K562 (cell line): ENCODE results near the gene BGN. TPM values are rescaled to one million over a fixed set of nuclear protein-coding genes. Genes with fewer than 3 reads are reported as not detected.
A peak's percentile ranks its signal among the peaks of the same experiment; 100 is the strongest.

ENCODE experiments used
- ATAC-seq: fragments of 200-7000 bp; cut with Tn5 transposase; 3 replicates; pipeline ENCODE4 v1.9.1; 2020; ENCODE audit warnings: moderate library complexity
- BruUV-seq: library from RNA; stranded (reverse); fragments of 400-500 nt; replicated peaks from 2 replicates; lab custom pipeline; 2021; lab: Mats Ljungman, UMichigan
- CTCF ChIA-PET: fragments of 300-600 bp; formaldehyde crosslinking; extraction: SDS; loops from one replicate; lab custom pipeline; 2021; ENCODE audit warnings: low intra/inter-chr PET ratio; lab: Yijun Ruan, JAX
- POLR2A ChIA-PET: fragments of 300-600, 350-650 bp; sonication (Branson Sonifier 250); formaldehyde crosslinking; extraction: SDS; loops from one replicate; lab custom pipeline; 2021; ENCODE audit warnings: antibody characterized with exemption, inconsistent platforms; lab: Yijun Ruan, JAX
- DNase-seq, 4 experiments: peaks; one replicate each; pipeline versions ENCODE4 v3.0.0 to v3.0.0-alpha.2; 2011 to 2018; ENCODE audit warnings: low spot score in 3 of 4, mixed read lengths in 3 of 4; ENCODE audit errors: extremely low read depth in 1 of 4
- FAIRE-seq: peaks from 2 replicates; lab custom pipeline; 2011; peaks lifted over from hg19 to GRCh38; lab: Jason Lieb, UNC
- H2AFZ ChIP-seq: 2 replicates; pipeline ENCODE4 v1.6.0; 2011; ENCODE audit warnings: low read depth, low read length, control low read depth, inconsistent platforms
- H3K27ac ChIP-seq: fragments of 200-600 bp; 3 replicates; pipeline ENCODE4 v1.8.0; 2011; ENCODE audit warnings: low read depth, mild to moderate bottlenecking, control low read depth, inconsistent platforms, low read length, moderate library complexity, mixed read lengths; ENCODE audit errors: extremely low read depth
- H3K27me3 ChIP-seq, 2 experiments: fragments of 300-600 bp in 1 of 2; 2 replicates in 1 of 2; 3 replicates in 1 of 2; pipeline versions ENCODE4 v1.6.0 to v1.8.0; 2011; ENCODE audit warnings: inconsistent platforms in 2 of 2, low read length in 2 of 2, mild to moderate bottlenecking in 1 of 2, mixed read lengths in 1 of 2, moderate library complexity in 1 of 2; ENCODE audit not compliant: control insufficient read depth in 2 of 2, insufficient read depth in 2 of 2
- H3K36me3 ChIP-seq: fragments of 300-600 bp; 3 replicates; pipeline ENCODE4 v1.8.0; 2011; ENCODE audit warnings: mild to moderate bottlenecking, low read length, inconsistent platforms; ENCODE audit not compliant: control insufficient read depth, insufficient read depth
- H3K4me1 ChIP-seq, 2 experiments: fragments of 200-600 bp in 1 of 2; replicated peaks in 1 of 2; 2 replicates in 1 of 2; 3 replicates in 1 of 2; pipeline versions ENCODE4 v1.5.1 to v1.8.0; 2011; ENCODE audit warnings: inconsistent platforms in 2 of 2, low read length in 2 of 2, mild to moderate bottlenecking in 1 of 2, mixed read lengths in 1 of 2, moderate library complexity in 1 of 2; ENCODE audit not compliant: control insufficient read depth in 2 of 2, insufficient read depth in 2 of 2
- H3K4me2 ChIP-seq: 2 replicates; pipeline ENCODE4 v1.6.1; 2011; ENCODE audit warnings: low read length, control low read depth, inconsistent platforms, mixed read lengths; ENCODE audit not compliant: insufficient read depth
- H3K4me3 ChIP-seq: fragments of 200-600 bp; sonication (generic), shearing (Covaris generic); 2 replicates; pipeline ENCODE4 v1.5.1; 2016; ENCODE audit warnings: control low read depth, inconsistent platforms
- H3K79me2 ChIP-seq: fragments of 200-600 bp; 3 replicates; pipeline ENCODE4 v1.8.0; 2011; ENCODE audit warnings: low read length, inconsistent platforms; ENCODE audit not compliant: control insufficient read depth, insufficient read depth
- H3K9ac ChIP-seq, 2 experiments: 2 replicates each; pipeline versions ENCODE4 v1.6.0 to v1.6.1; 2011; ENCODE audit warnings: low read depth in 2 of 2, low read length in 2 of 2, control low read depth in 1 of 2, inconsistent platforms in 1 of 2, mild to moderate bottlenecking in 1 of 2, mixed read lengths in 1 of 2; ENCODE audit not compliant: insufficient read depth in 1 of 2
- H3K9me1 ChIP-seq: one replicate; pipeline ENCODE4 v1.6.0; 2011; ENCODE audit warnings: inconsistent platforms, mild to moderate bottlenecking, low read length, moderate library complexity; ENCODE audit not compliant: control insufficient read depth, insufficient read depth
- H3K9me3 ChIP-seq: replicated peaks from 2 replicates; pipeline ENCODE4 v1.5.1; 2011; ENCODE audit warnings: low read depth, low read length, inconsistent platforms; ENCODE audit not compliant: control insufficient read depth, insufficient read depth
- H4K20me1 ChIP-seq: replicated peaks from 2 replicates; pipeline ENCODE4 v1.6.1; 2011; ENCODE audit warnings: low read length, inconsistent platforms, mixed read lengths; ENCODE audit not compliant: control insufficient read depth, insufficient read depth
- HBP1 ChIP-seq: fragments of 450-650 bp; formaldehyde crosslinking; IDR thresholded peaks from 2 replicates; pipeline ENCODE4 v1.4.0; 2022; ENCODE audit warnings: missing genetic modification characterization
- HNRNPLL ChIP-seq: fragments of 200-400 bp; formaldehyde crosslinking; IDR thresholded peaks from 2 replicates; pipeline ENCODE4 v1.6.1; 2017; ENCODE audit warnings: low read length, low read depth, mild to moderate bottlenecking; ENCODE audit not compliant: poor library complexity, severe bottlenecking
- SAP30 ChIP-seq: fragments of 200-600 bp; sonication (generic); IDR thresholded peaks from 2 replicates; pipeline ENCODE4 v1.6.1; 2012; ENCODE audit warnings: borderline replicate concordance, low read depth, mild to moderate bottlenecking, moderate library complexity, low read length, control low read depth, inconsistent platforms; ENCODE audit not compliant: insufficient read depth, poor library complexity, severe bottlenecking
- ZBTB1 ChIP-seq: sonication (generic); formaldehyde crosslinking; IDR thresholded peaks from 2 replicates; pipeline ENCODE4 v1.8.1; 2023; ENCODE audit warnings: missing genetic modification reagents, low read depth, mild to moderate bottlenecking, borderline replicate concordance
- ZBTB49 ChIP-seq: sonication (generic); formaldehyde crosslinking; IDR thresholded peaks from 2 replicates; pipeline ENCODE4 v1.8.0; 2022; ENCODE audit warnings: missing genetic modification reagents, mild to moderate bottlenecking, borderline replicate concordance
- ZNF239 ChIP-seq: fragments of 250-450 bp; sonication (Bioruptor Pico); IDR thresholded peaks from 2 replicates; pipeline ENCODE4 v1.4.0; 2020; ENCODE audit warnings: mild to moderate bottlenecking
- ZNF766 ChIP-seq: fragments of 200-800 bp; sonication (Bioruptor generic); conservative IDR thresholded peaks from 2 replicates; pipeline ENCODE4 v1.6.1; 2016; ENCODE audit warnings: missing genetic modification characterization, missing compliant biosample characterization
- WGBS: fragments of 100-300 bp; shearing (Covaris generic); methylation state at CpG from one replicate; pipeline ENCODE4 v1.1.6; 2016; ENCODE audit warnings: low coverage, mixed read lengths; ENCODE audit not compliant: insufficient coverage; ENCODE audit errors: missing lambda C conversion rate; 5-methylcytosine and 5-hydroxymethylcytosine counted together
- in situ Hi-C: fragments of 300-500 bp; cut with MboI; formaldehyde crosslinking; loops from 4 replicates; pipeline ENCODE4 v1.15.0; 2018; ENCODE audit warnings: inconsistent platforms, mixed read lengths
- intact Hi-C: fragments of 100-400 bp; cut with micrococcal nuclease; formaldehyde crosslinking; loops from 2 replicates; pipeline ENCODE4 v1.14.2; 2022
- polyA plus RNA-seq, 8 experiments: library from polyadenylated mRNA; depleted of rRNA in 4 of 8; stranded (reverse) in 5 of 8; unstranded in 3 of 8; fragments of >200 nt; fragmentation: Nextera tagmentation in 2 of 8; fragmentation: Illumina TruSeq in 1 of 8; extraction: Ambion mirVana in 2 of 8; extraction: Trizol in 1 of 8; gene quantifications; 2 replicates each; pipeline versions ENCODE4 v1.2.1 to v1.2.3, GENCODE V29; 2011 to 2014; ENCODE audit warnings: inconsistent platforms in 1 of 8, missing spikeins in 1 of 8
- total RNA-seq, 7 experiments: library from RNA; depleted of rRNA in 6 of 7; stranded (reverse); fragments of >200 nt in 6 of 7; fragmentation: Illumina TruSeq in 2 of 7; extraction: Trizol in 2 of 7; gene quantifications; 2 replicates each; pipeline versions ENCODE4 v1.2.1 to v1.2.3, GENCODE V29; 2011 to 2021; ENCODE audit warnings: low replicate concordance in 1 of 7

Gene BGN
- total and polyA plus RNA-seq, 9 of the 15 experiments (the other 6 are each of a cell fraction or from before 2014, with no cell fraction given): 0.11 TPM; not detected in 8

GRCh38 chrX:153527208-153527607 lies 32.4 kb downstream of the BGN start:
- DNase-seq: no peak
- no peak for ATAC-seq
- Histone ChIP-seq H3K9me1 (no peaks in the 10 kb centered on the region), H2AFZ (no peak overlapping the region), H4K20me1 (no peaks in the 10 kb centered on the region), H3K9me3 (no peaks in the 10 kb centered on the region), H3K27ac (no peak overlapping the region), H3K4me3 (no peak overlapping the region), H3K4me1 (peaks cover 0 to 4% of the 10 kb centered on the region in 2 experiments; a peak in 2 of 5 replicates), H3K79me2 (no peaks in the 10 kb centered on the region), H3K4me2 (no peak overlapping the region), H3K36me3 (no peaks in the 10 kb centered on the region), H3K27me3 (peaks cover 25 to 64% of the 10 kb centered on the region in 2 experiments; a peak in 4 of 5 replicates), H3K9ac (0 out of 4 replicates have a peak overlapping the region, but pooled peaks of 1 of the 2 experiments have one; percentile 17)
- POLR2A ChIA-PET: interaction anchor here (0.6 to 0.7 kb wide), 2 partner anchors 40 to 408 kb away, joined by 3 read pairs; partner anchors contain the start of gene NAA10
- intact Hi-C loops: no loop called here
- in situ Hi-C loops: no loop called here
- CTCF ChIA-PET: no interaction called here
- 18% methylated on average over 9 of the region's 15 CpGs for WGBS
- TF ChIP-seq HBP1: no peak
- no peak for TF ChIP-seq ZNF239 (CRISPR knock-in tag)
- TF ChIP-seq ZNF766: no peak
- TF ChIP-seq ZBTB1 (CRISPR knock-in tag): no peak
- no peak for TF ChIP-seq SAP30
- no peak for TF ChIP-seq HNRNPLL
- no peak for TF ChIP-seq ZBTB49 (CRISPR knock-in tag)
- FAIRE-seq: no peak
- BruUV-seq: no TSS peak
